GM12878 (cell line): ENCODE data around the gene RPS19BP1. TPM values are rescaled to one million over a fixed set of nuclear protein-coding genes. Genes with fewer than 3 reads are reported as not detected.

Experiments
- ATAC-seq: fragments of 200-7000 bp; cut with Tn5 transposase; 3 replicates; pipeline ENCODE4 v1.9.1; 2020; ENCODE audit warnings: mild to moderate bottlenecking, moderate library complexity
- BruUV-seq: library from RNA; stranded (reverse); fragments of 400-500 nt; replicated peaks from 2 replicates; lab custom pipeline; 2021; lab: Mats Ljungman, UMichigan
- CTCF ChIA-PET: fragments of 300-600 bp; sonication (Branson Sonifier 250); formaldehyde crosslinking; extraction: SDS; loops from one replicate; lab custom pipeline; 2021; ENCODE audit warnings: inconsistent platforms; lab: Yijun Ruan, JAX
- POLR2A ChIA-PET: fragments of 350-600 bp; formaldehyde crosslinking; extraction: SDS; loops from one replicate; lab custom pipeline; 2021; ENCODE audit warnings: inconsistent platforms; lab: Charles Lee
- RAD21 ChIA-PET: fragments of 300-600 bp; sonication (Branson Sonifier 250); formaldehyde crosslinking; loops from one replicate; lab custom pipeline; 2023; ENCODE audit warnings: antibody characterized with exemption; ENCODE audit not compliant: unreplicated experiment; lab: Charles Lee
- SMC1A ChIA-PET: fragments of 300-600 bp; sonication (Branson Sonifier 250); formaldehyde crosslinking; loops from one replicate; lab custom pipeline; 2023; ENCODE audit not compliant: unreplicated experiment, uncharacterized antibody; lab: Charles Lee
- DNase-seq: peaks from one replicate; pipeline ENCODE4 v3.0.0-alpha.2; 2011; ENCODE audit warnings: low read depth, low spot score
- FAIRE-seq: peaks from 3 replicates; lab custom pipeline; 2011; peaks lifted over from hg19 to GRCh38; lab: Jason Lieb, UNC
- H2AFZ ChIP-seq: 2 replicates; pipeline ENCODE4 v1.6.0; 2011; ENCODE audit warnings: low read depth, low read length, control low read depth; ENCODE audit not compliant: control insufficient read depth
- H3K27ac ChIP-seq: 2 replicates; pipeline ENCODE4 v1.5.1; 2011; ENCODE audit warnings: control low read depth; ENCODE audit not compliant: control insufficient read depth, insufficient read depth
- H3K27me3 ChIP-seq, 2 experiments: replicated peaks in 1 of 2; 2 replicates each; pipeline versions ENCODE4 v1.6.0 to v1.6.1; 2011; ENCODE audit warnings: low read length in 1 of 2; ENCODE audit not compliant: control insufficient read depth in 2 of 2, insufficient read depth in 2 of 2
- H3K36me3 ChIP-seq, 2 experiments: 2 replicates each; pipeline ENCODE4 v1.5.1; 2011; ENCODE audit warnings: low read length in 1 of 2; ENCODE audit not compliant: control insufficient read depth in 2 of 2, insufficient read depth in 2 of 2
- H3K4me1 ChIP-seq: 2 replicates; pipeline ENCODE4 v1.6.1; 2011; ENCODE audit warnings: mild to moderate bottlenecking, low read length, moderate library complexity, mixed read lengths; ENCODE audit not compliant: control insufficient read depth, insufficient read depth
- H3K4me2 ChIP-seq: 2 replicates; pipeline ENCODE4 v1.6.0; 2011; ENCODE audit warnings: control low read depth; ENCODE audit not compliant: control insufficient read depth, insufficient read depth
- H3K4me3 ChIP-seq: fragments of 200-600 bp; sonication (generic); 2 replicates; pipeline ENCODE4 v1.5.1; 2016
- H3K79me2 ChIP-seq: 2 replicates; pipeline ENCODE4 v1.6.0; 2011; ENCODE audit warnings: low read length; ENCODE audit not compliant: control insufficient read depth, insufficient read depth
- H3K9ac ChIP-seq: 2 replicates; pipeline ENCODE4 v1.8.0; 2011; ENCODE audit warnings: low read length, control low read depth, mixed read lengths; ENCODE audit not compliant: control insufficient read depth, insufficient read depth
- H3K9me3 ChIP-seq: replicated peaks from 3 replicates; pipeline ENCODE4 v1.5.1; 2011; ENCODE audit warnings: mild to moderate bottlenecking, low read length; ENCODE audit not compliant: control insufficient read depth, insufficient read depth
- H4K20me1 ChIP-seq: 2 replicates; pipeline ENCODE4 v1.6.0; 2011; ENCODE audit not compliant: control insufficient read depth, insufficient read depth
- EZH2 ChIP-seq: IDR thresholded peaks from 2 replicates; pipeline ENCODE4 v1.6.1; 2012; ENCODE audit warnings: low read depth, mild to moderate bottlenecking, control low read depth, inconsistent platforms, low read length, borderline replicate concordance; ENCODE audit not compliant: control insufficient read depth
- IKZF2 ChIP-seq, 2 experiments: fragments of 450-650 bp; IDR thresholded peaks; 2 replicates each; pipeline ENCODE4 v1.6.1; 2017; ENCODE audit warnings: mild to moderate bottlenecking in 2 of 2, moderate library complexity in 2 of 2
- LARP7 ChIP-seq: fragments of 450-650 bp; IDR thresholded peaks from 2 replicates; pipeline ENCODE4 v1.6.1; 2017; ENCODE audit warnings: mild to moderate bottlenecking
- SUPT20H ChIP-seq: IDR thresholded peaks from 2 replicates; pipeline ENCODE4 v1.6.1; 2011; ENCODE audit warnings: low read depth, mild to moderate bottlenecking, low read length, moderate library complexity, borderline replicate concordance; ENCODE audit not compliant: control insufficient read depth
- WGBS: methylation state at CpG from one replicate; pipeline ENCODE4 v1.1.6; 2016; ENCODE audit warnings: low lambda C conversion rate; ENCODE audit not compliant: insufficient replicate concordance, insufficient coverage; ENCODE audit errors: missing lambda C conversion rate; 5-methylcytosine and 5-hydroxymethylcytosine counted together
- in situ Hi-C: fragments of 300-500 bp; cut with MboI; formaldehyde crosslinking; loops from 9 replicates; pipeline ENCODE4 v1.14.3; 2018; ENCODE audit warnings: mixed read lengths
- intact Hi-C: fragments of 100-400 bp; cut with micrococcal nuclease; formaldehyde crosslinking; loops from one replicate; pipeline ENCODE4 v1.14.2; 2022; ENCODE audit not compliant: unreplicated experiment
- polyA plus RNA-seq, 11 experiments: library from polyadenylated mRNA; depleted of rRNA in 4 of 11; unstranded in 6 of 11; stranded (reverse) in 5 of 11; fragments of >200 nt; fragmentation: Nextera tagmentation in 4 of 11; fragmentation: Illumina TruSeq in 1 of 11; extraction: Ambion mirVana in 4 of 11; extraction: Trizol in 1 of 11; gene quantifications; 1 replicate in 1 of 11; 2 replicates in 10 of 11; pipeline versions ENCODE4 v1.2.1 to v1.2.3, GENCODE V29; 2011 to 2016; ENCODE audit warnings: inconsistent platforms in 2 of 11, missing spikeins in 2 of 11, low read depth in 1 of 11
- total RNA-seq, 4 experiments: library from RNA; depleted of rRNA in 3 of 4; stranded (reverse); fragments of >200 nt in 3 of 4; fragmentation: Illumina TruSeq in 1 of 4; extraction: Trizol in 1 of 4; gene quantifications; 2 replicates each; pipeline versions ENCODE4 v1.2.1 to v1.2.3, GENCODE V29; 2013 to 2021
- TF ChIP-seq, protein P1 (sequence below): fragments of 450-650 bp; formaldehyde crosslinking; IDR thresholded peaks from 2 replicates; pipeline ENCODE4 v1.4.0; 2020; ENCODE audit warnings: mild to moderate bottlenecking, moderate library complexity

Gene RPS19BP1
- total and polyA plus RNA-seq, 10 of the 15 experiments (the other 5 are each of a cell fraction or from before 2014, with no cell fraction given) = 2.7 to 206 (median 78.6) TPM

DNA sequence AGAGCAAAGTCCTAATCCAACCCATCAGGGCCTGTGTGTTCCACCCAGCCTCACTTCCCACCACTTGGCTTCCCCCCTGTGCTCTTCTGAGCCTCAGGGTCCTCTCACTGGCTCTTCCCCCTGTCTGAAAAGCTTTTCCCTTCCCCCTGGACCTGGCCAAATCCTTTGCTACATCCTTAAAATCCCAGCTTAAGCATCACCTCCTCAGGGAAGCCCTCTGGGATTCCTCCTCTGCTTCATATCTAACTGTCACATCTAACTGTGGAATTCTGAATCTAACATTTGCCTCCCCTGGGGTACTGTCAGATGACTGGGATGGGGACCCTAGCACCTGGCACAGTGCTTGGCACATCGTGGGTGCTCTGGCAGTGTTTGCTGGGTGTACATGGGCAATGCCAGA, 39.0 kb upstream of the RPS19BP1 start:
- CTCF ChIA-PET = no interaction called here

More for the DNA sequence above, 39.0 kb upstream of the RPS19BP1 start:
- no peaks in the 10 kb centered on the region for H3K4me1 ChIP-seq
- SMC1A ChIA-PET = no interaction called here
- RAD21 ChIA-PET = no interaction called here
- no TSS peak for BruUV-seq
- peaks cover 0 to 2% of the 10 kb centered on the region in 2 experiments; a peak in 3 of 4 replicates for H3K27me3 ChIP-seq
- ATAC-seq (no peak), FAIRE-seq (no peak), DNase-seq (no peak)
- no peak overlapping the region for H3K4me3 ChIP-seq
- H3K9me3 ChIP-seq = no peaks in the 10 kb centered on the region
- H3K36me3 ChIP-seq = no peaks in the 10 kb centered on the region
- TF ChIP-seq IKZF2 (IDR thresholded peaks at IDR 0.05) (no peak), EZH2 (no peak), SUPT20H (no peak), LARP7 (no peak)
- TF ChIP-seq, protein P1, sequence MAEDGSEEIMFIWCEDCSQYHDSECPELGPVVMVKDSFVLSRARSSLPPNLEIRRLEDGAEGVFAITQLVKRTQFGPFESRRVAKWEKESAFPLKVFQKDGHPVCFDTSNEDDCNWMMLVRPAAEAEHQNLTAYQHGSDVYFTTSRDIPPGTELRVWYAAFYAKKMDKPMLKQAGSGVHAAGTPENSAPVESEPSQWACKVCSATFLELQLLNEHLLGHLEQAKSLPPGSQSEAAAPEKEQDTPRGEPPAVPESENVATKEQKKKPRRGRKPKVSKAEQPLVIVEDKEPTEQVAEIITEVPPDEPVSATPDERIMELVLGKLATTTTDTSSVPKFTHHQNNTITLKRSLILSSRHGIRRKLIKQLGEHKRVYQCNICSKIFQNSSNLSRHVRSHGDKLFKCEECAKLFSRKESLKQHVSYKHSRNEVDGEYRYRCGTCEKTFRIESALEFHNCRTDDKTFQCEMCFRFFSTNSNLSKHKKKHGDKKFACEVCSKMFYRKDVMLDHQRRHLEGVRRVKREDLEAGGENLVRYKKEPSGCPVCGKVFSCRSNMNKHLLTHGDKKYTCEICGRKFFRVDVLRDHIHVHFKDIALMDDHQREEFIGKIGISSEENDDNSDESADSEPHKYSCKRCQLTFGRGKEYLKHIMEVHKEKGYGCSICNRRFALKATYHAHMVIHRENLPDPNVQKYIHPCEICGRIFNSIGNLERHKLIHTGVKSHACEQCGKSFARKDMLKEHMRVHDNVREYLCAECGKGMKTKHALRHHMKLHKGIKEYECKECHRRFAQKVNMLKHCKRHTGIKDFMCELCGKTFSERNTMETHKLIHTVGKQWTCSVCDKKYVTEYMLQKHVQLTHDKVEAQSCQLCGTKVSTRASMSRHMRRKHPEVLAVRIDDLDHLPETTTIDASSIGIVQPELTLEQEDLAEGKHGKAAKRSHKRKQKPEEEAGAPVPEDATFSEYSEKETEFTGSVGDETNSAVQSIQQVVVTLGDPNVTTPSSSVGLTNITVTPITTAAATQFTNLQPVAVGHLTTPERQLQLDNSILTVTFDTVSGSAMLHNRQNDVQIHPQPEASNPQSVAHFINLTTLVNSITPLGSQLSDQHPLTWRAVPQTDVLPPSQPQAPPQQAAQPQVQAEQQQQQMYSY (CRISPR knock-in tag) = no peak
- in situ Hi-C loops = no loop called here
- H4K20me1 ChIP-seq = no peaks in the 10 kb centered on the region
- H3K4me2 ChIP-seq = no peak overlapping the region
- POLR2A ChIA-PET = no interaction called here
- H2AFZ ChIP-seq = no peak overlapping the region
- H3K79me2 ChIP-seq = no peaks in the 10 kb centered on the region
- no peak overlapping the region for H3K27ac ChIP-seq
- WGBS = 0% methylated on average over 1 of the region's 1 CpG
- H3K9ac ChIP-seq = no peak overlapping the region
- intact Hi-C loops = no loop called here
